HG02610 (cell line): ENCODE results near the gene PLEKHJ1.

Source experiments
- ATAC-seq: cut with Tn5 transposase; IDR thresholded peaks from one replicate; pipeline ENCODE4 v1.9.1; 2021; ENCODE audit warnings: mild to moderate bottlenecking, moderate library complexity; ENCODE audit not compliant: unreplicated experiment

The PLEKHJ1 gene

DNA sequence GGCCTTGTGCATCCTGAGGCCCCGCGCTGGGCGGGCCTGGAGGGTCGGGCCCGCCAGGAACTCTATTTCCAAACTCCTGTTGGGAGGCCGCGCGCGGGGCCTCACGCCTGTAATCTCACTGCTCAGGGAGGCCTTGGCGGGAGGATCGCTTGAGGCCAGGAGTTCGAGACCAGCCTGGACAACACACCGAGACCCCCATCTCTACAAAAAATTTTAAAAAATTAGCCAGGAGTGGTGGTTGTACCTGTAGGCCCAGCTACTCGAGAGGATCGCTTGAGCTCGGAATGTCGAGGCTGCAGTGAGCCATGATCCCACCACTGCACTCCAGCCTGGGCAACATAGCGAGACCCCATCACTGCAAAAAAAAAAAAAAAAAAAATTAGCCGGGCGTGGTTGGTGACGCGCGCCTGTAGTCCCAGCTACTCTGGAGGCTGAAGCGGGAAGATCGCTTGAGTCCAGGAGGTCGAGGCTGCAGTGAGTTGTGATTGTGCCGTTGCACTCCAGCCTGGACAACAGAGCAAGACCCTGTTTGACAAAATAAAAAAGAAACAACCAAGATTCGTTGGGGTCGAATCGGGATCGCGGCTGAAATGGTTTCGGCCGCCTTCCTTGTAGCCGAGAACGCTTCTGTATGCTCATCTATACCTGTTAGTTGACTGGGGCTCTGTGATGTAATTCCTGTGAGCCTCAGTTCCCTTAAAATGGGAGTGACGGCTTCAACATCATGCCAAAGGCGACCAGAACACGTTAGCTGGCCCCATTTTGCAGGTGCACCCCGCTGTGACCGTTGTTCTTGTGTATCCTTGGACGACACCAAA lies 1.1 kb upstream of the PLEKHJ1 start:
- ATAC-seq = no peak

- no peak for ATAC-seq
Measured at GRCh38 chr19:2236064-2236313, 140 bp downstream of the PLEKHJ1 start.

GRCh38 chr19:2235381-2236063 lies 607 bp downstream of the PLEKHJ1 start:
- peak; percentile 1 for ATAC-seq

- no peak for ATAC-seq
Measured at GRCh38 chr19:2234996-2235380, 1.1 kb downstream of the PLEKHJ1 start.

DNA sequence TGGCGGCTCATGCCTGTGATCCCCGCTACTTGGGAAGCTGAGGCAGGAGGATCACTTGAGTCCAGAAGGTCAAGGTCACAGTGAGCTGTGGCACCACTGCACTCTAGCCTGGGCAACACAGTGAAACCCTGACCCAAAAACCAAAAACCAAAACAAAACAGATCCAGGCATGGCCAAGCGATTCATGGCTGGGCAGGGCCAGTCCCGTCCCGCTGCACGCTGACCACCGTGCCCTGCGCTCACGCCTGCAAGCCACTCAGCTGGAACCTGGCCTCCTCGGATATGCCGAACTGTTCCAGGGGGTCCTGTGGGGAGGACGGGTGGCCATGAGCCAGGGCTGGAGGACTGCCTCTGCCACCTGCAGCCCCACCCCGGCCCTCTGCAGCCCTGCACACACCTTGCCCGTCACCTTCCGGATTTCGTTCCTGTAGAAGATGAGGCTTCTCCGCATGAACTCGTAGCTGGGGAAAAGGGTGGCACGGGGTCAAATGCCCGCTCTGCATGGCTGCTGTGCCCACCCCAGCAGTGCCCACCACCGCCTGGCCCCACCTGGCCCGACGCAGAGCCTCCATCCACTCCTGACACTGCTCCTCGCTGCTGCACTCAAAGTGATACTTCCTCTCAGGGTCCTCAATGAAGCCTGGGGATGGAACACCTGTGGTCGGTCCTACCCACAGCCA lies 2.4 kb downstream of the PLEKHJ1 start:
- no peak for ATAC-seq

DNA sequence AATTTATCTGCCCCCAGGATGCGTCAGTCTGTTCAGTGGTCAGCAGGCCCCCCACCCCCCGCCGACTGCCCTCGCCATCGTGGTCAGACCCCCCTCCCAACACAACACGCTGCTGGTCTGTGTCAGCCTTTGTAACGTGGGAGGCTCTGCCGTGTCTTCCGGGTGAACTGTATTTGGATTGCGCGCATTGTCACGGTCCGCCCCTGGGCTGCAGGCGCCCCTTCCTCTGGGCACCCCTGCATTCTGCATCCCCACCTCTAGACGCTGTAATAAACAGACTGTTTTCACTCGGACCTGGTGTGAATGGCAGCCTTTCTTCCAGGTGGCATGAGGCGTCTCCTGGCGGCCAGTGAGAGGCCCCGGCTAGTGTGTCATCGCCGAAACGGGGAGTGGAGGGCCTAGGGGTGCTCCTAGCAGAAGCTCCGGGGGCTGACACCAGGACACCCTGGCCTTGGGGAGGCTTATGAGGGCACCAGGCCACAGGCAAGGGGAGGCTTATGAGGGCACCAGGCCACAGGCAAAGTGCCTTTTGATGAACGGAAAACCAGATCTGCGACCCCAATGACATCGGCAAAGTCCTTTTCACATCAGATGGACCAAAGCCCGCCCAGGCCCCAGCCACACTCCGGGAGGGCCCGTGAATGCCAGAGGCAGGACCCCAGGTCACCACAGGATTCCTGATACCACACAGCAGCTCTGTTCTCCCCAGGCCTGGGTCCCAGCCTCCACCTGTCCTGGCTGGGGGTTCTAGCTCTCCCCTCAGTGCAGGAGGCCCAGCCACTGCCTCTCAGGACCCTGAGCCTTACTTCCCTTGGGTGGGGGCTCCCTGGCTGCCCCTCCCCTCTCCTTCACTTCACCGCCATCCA lies 3.6 kb downstream of the PLEKHJ1 start:
- no peak for ATAC-seq

DNA sequence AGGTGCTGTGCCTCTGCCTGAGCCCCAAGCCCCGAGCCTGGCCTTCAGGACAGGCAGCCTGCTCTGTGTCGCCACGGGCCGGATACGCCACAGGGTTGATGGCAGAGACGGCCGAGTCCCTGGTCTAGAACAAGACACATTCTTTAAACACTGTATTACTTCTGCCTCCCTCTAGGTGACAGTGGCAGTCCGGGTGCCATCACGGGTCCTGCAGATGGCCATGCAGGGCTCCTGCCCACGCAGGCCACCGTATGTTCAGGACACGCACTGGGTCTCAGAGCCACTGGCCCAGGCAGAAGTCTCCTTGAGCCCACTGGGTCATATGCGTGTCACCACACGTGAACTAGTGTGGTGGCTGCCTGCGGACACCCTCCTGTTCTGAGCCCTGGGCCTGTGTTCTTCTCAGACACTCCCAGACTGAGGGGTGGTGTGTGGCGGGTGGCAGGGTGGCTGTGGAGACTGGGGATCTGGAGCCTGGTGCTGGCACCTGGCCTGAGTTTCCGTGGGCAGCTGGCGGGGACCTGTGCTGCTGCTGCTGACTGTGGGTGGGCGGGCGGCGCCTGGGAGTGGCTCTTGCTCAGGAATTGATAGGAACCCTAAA lies 4.4 kb downstream of the PLEKHJ1 start:
- no peak for ATAC-seq

DNA sequence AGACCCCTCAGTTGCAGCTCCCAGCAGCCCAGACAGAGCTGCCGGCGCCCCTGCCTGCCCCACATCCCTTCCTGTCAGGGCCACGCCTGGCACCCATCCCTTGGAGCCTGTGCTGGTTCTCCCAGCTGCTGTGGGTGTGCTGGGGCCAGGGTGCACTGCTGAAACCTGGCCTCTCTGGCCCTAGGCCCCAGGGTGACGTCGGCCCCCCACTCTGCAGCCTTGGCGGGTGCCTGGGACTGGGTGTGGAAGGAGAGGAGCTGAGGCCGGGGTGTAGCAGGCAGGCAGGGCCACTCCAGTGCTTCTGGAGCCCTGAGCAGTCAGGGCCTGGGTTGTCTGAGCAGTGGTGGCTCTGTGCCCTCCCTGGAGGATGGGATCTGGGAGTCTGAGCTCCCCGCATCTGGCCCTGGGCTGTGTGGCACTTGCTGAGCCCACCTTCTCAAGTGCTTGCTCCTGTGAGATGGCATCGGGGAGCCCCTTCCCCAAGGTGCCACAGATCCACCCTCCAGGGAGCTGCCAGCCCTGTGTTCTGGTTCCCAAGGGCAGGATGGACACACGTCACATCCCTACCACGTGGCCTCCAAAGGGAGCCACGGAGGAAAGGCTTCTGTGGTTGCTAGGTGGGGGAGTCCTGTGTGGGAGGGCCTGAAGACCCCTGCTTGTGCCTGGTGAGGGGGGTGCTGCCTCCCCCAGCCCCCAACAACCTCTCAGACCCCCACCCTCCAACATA lies 5.2 kb downstream of the PLEKHJ1 start:
- no peak for ATAC-seq

- no peak for ATAC-seq
Measured at GRCh38 chr19:2230033-2230531, 6.0 kb downstream of the PLEKHJ1 start.

DNA sequence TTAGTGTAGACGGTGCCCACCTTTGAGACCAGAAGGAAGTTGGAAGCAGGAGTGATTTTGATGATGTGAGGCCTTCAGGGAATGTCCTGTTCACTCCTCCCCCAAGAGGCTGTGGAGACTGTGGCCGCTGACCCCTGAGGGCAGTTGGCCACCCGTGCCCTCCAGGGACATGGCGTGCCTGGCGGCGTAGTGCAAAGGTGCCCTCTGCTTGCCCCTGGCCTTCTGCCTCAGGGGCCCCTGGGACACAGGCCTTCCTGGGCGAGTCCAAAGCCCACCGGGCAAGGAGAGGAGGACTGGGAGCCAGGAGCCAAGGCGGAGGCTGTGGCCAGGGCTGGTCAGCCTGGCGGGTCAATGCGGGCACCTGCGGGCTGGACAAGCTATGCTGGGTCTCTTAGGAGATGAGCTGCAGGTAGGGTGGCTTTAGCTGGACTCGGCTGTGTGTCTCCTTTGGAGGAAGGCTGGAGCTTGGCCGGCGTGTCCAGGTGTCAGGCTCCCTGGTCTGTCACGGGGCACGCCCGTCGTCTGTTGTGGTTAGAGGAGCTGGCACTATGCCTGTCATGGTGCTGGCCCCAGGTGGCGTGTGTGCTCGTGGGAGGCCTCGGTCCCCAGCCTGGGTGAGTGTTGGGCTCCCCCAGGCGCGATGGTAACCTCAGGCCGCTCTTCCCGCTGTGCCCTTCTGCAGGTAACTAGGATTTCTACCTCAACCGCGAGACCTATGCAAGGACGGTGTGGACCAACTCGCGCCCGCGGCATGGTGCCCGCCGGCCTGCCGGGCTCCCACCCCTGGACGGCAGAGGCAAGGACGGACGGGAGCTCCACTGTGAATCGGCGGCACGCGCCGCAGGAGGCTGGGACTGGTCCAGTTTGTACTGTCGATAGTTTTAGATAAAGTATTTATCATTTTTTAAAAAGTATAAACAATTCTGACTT lies 6.8 kb downstream of the PLEKHJ1 start:
- ATAC-seq = no peak

- ATAC-seq = no peak
Measured at GRCh38 chr19:2228157-2229030, 7.7 kb downstream of the PLEKHJ1 start.

DNA sequence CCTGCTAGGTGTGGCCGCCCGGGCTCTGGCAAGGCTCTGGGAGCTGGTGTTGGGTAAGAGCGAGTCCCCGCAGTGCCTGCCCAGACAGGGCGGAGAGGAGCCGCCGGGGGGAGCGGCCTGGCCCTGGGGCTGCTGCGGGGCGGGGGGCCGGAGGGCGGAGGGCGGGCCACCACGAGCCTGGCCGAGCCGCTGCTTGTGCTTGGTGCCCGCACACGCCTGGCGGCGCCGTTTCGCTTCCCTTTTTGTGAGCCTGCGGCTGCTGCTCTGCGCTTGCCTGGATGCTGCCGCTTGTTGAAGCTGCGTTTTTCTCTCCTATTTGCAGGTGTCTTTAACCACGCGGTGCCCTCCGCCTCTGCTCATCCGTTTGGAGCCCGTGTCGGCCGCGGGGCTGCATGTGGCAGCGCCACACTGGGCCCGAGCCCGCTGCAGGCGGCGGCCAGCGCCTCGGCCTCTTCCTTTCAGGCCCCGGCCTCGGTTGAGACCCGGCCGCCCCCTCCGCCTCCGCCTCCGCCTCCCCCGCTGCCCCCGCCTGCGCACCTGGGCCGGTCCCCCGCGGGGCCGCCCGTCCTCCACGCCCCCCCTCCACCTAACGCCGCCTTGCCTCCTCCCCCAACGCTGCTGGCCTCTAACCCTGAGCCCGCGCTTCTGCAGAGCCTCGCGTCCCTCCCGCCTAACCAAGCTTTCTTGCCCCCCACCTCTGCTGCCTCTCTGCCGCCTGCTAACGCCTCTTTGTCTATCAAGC lies 8.5 kb downstream of the PLEKHJ1 start:
- no peak for ATAC-seq

GRCh38 chr19:2226840-2227360 lies 9.2 kb downstream of the PLEKHJ1 start:
- ATAC-seq = no peak

DNA sequence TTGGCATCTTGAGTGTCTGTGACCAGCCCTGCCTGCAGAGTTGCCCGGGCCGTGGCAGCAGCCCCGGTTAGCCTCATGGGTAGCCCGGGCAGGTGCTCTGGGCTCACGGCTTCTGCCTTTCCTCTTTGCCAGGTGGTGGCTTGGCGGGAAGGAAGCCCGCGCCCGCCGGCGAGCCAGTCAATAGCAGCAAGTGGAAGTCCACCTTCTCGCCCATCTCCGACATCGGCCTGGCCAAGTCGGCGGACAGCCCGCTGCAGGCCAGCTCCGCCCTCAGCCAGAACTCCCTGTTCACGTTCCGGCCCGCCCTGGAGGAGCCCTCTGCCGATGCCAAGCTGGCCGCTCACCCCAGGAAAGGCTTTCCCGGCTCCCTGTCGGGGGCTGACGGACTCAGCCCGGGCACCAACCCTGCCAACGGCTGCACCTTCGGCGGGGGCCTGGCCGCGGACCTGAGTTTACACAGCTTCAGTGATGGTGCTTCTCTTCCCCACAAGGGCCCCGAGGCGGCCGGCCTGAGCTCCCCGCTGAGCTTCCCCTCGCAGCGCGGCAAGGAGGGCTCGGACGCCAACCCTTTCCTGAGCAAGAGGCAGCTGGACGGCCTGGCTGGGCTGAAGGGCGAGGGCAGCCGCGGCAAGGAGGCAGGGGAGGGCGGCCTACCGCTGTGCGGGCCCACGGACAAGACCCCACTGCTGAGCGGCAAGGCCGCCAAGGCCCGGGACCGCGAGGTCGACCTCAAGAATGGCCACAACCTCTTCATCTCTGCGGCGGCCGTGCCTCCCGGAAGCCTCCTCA lies 9.9 kb downstream of the PLEKHJ1 start:
- ATAC-seq = no peak

GRCh38 chr19:2225415-2226050 lies 10.6 kb downstream of the PLEKHJ1 start:
- ATAC-seq = no peak
